GM23338 (cell line): ENCODE measurements around the gene CGREF1. TPM values are rescaled to one million over a fixed set of nuclear protein-coding genes. Genes with fewer than 3 reads are reported as not detected.

Experiments used
- ATAC-seq: fragments of 200-7000 bp; cut with Tn5 transposase; 3 replicates; pipeline ENCODE4 v1.9.1; 2020
- DNase-seq: peaks from one replicate; pipeline ENCODE4 v3.0.0-alpha.2; 2015; ENCODE audit warnings: low spot score
- H2AFZ ChIP-seq: fragments of 200-600 bp; sonication (generic); 2 replicates; pipeline ENCODE4 v1.8.0; 2016; ENCODE audit warnings: antibody characterized with exemption, mild to moderate bottlenecking, moderate library complexity
- H3F3A ChIP-seq: fragments of 200-600 bp; sonication (generic); replicated peaks from 2 replicates; pipeline ENCODE4 v1.8.0; 2017; ENCODE audit warnings: antibody characterized with exemption, mixed run types, low read depth
- H3K27ac ChIP-seq: fragments of 200-600 bp; sonication (generic); 2 replicates; pipeline ENCODE4 v1.6.1; 2016; ENCODE audit warnings: low read depth
- H3K27me3 ChIP-seq: fragments of 200-600 bp; sonication (generic); 2 replicates; pipeline ENCODE4 v1.8.0; 2016; ENCODE audit warnings: mild to moderate bottlenecking, mixed run types, moderate library complexity; ENCODE audit not compliant: insufficient read depth
- H3K36me3 ChIP-seq: fragments of 200-600 bp; sonication (generic); 2 replicates; pipeline ENCODE4 v1.8.0; 2016; ENCODE audit warnings: mild to moderate bottlenecking; ENCODE audit not compliant: insufficient read depth
- H3K4me1 ChIP-seq: fragments of 200-600 bp; sonication (generic); 2 replicates; pipeline ENCODE4 v1.8.0; 2016; ENCODE audit warnings: mild to moderate bottlenecking, moderate library complexity; ENCODE audit not compliant: insufficient read depth
- H3K4me2 ChIP-seq: fragments of 200-600 bp; sonication (generic); 2 replicates; pipeline ENCODE4 v1.7.1; 2017; ENCODE audit warnings: mixed run types
- H3K4me3 ChIP-seq: fragments of 200-600 bp; sonication (generic); 2 replicates; pipeline ENCODE4 v1.6.1; 2016; ENCODE audit warnings: mixed run types
- H3K79me2 ChIP-seq: fragments of 200-600 bp; sonication (generic); replicated peaks from 2 replicates; pipeline ENCODE4 v1.8.0; 2017; ENCODE audit warnings: mild to moderate bottlenecking; ENCODE audit not compliant: insufficient read depth
- H3K9me2 ChIP-seq: fragments of 200-600 bp; sonication (generic); 2 replicates; pipeline ENCODE4 v1.8.0; 2017; ENCODE audit not compliant: insufficient read depth
- H4K20me1 ChIP-seq: fragments of 200-600 bp; sonication (generic); replicated peaks from 2 replicates; pipeline ENCODE4 v1.8.0; 2017; ENCODE audit warnings: mild to moderate bottlenecking; ENCODE audit not compliant: insufficient read depth
- H3K27ac Mint-ChIP-seq: 2 replicates; pipeline ENCODE4 v1.8.0; 2020; ENCODE audit warnings: inconsistent platforms, mild to moderate bottlenecking, moderate library complexity, mixed read lengths
- H3K27me3 Mint-ChIP-seq: 3 replicates; pipeline ENCODE4 v1.8.0; 2022; ENCODE audit warnings: low read depth, mild to moderate bottlenecking, moderate library complexity, mixed read lengths, inconsistent platforms; ENCODE audit not compliant: insufficient read depth, poor library complexity
- H3K36me3 Mint-ChIP-seq: 3 replicates; pipeline ENCODE4 v1.8.0; 2021; ENCODE audit warnings: low read depth, mild to moderate bottlenecking, inconsistent platforms, moderate library complexity, mixed read lengths
- H3K4me1 Mint-ChIP-seq: 3 replicates; pipeline ENCODE4 v1.8.0; 2020; ENCODE audit warnings: mild to moderate bottlenecking, inconsistent platforms, mixed read lengths
- H3K4me3 Mint-ChIP-seq: 3 replicates; pipeline ENCODE4 v1.8.0; 2021; ENCODE audit warnings: moderate library complexity, mild to moderate bottlenecking, inconsistent platforms, mixed read lengths
- H3K9me3 Mint-ChIP-seq: 3 replicates; pipeline ENCODE4 v1.8.0; 2020; ENCODE audit warnings: moderate library complexity, mild to moderate bottlenecking, inconsistent platforms, mixed read lengths
- CREB1 ChIP-seq: fragments of 250-450 bp; sonication (Bioruptor Pico); IDR thresholded peaks from 2 replicates; pipeline ENCODE4 v1.5.0; 2020; ENCODE audit warnings: low read depth, mild to moderate bottlenecking, moderate library complexity
- ETS1 ChIP-seq: IDR thresholded peaks from 2 replicates; pipeline ENCODE4 v1.6.1; 2016; ENCODE audit warnings: antibody characterized with exemption
- EZH2 ChIP-seq: fragments of 200-600 bp; sonication (generic); IDR thresholded peaks from one replicate; pipeline ENCODE4 v1.8.0; 2017; ENCODE audit warnings: antibody characterized with exemption, mild to moderate bottlenecking, low read depth; ENCODE audit not compliant: unreplicated experiment
- EZH2phosphoT487 ChIP-seq: fragments of 200-600 bp; sonication (generic); IDR thresholded peaks from one replicate; pipeline ENCODE4 v1.8.1; 2018; ENCODE audit warnings: antibody characterized with exemption; ENCODE audit not compliant: unreplicated experiment
- JUNB ChIP-seq: IDR thresholded peaks from one replicate; pipeline ENCODE4 v1.6.1; 2016; ENCODE audit warnings: antibody characterized with exemption; ENCODE audit not compliant: unreplicated experiment
- NANOG ChIP-seq: IDR thresholded peaks from 2 replicates; pipeline ENCODE4 v1.6.1; 2016; ENCODE audit warnings: antibody characterized with exemption, borderline replicate concordance
- POLR2AphosphoS5 ChIP-seq: IDR thresholded peaks from 2 replicates; pipeline ENCODE4 v1.6.1; 2016; ENCODE audit warnings: antibody characterized with exemption, low read depth
- REST ChIP-seq: IDR thresholded peaks from one replicate; pipeline ENCODE4 v1.6.1; 2018; ENCODE audit warnings: antibody characterized with exemption; ENCODE audit not compliant: unreplicated experiment
- ZNF331 ChIP-seq: fragments of 250-450 bp; sonication (Bioruptor Pico); IDR thresholded peaks from 2 replicates; pipeline ENCODE4 v1.5.0; 2020; ENCODE audit warnings: low read depth, mild to moderate bottlenecking, moderate library complexity
- polyA plus RNA-seq: library from polyadenylated mRNA; unstranded; fragments of >200 nt; fragmentation: Nextera tagmentation; extraction: Ambion mirVana; gene quantifications from 2 replicates; pipeline ENCODE4 v1.2.1, GENCODE V29; 2016
- total RNA-seq: library from RNA; depleted of rRNA; stranded (reverse); fragments of >200 nt; shearing (Covaris generic); gene quantifications from 2 replicates; pipeline ENCODE4 v1.2.3, GENCODE V29; 2014

Gene CGREF1
- total and polyA plus RNA-seq, 2 experiments from 2014 or later, result 4.1 to 4.5 TPM

- Mint-ChIP-seq H3K36me3 (no peaks in the 10 kb centered on the region; the same call in 2 of the 3 replicates), H3K27me3 (peaks cover 24% of the 10 kb centered on the region), H3K27ac (no peak overlapping the region), H3K4me1 (peaks cover 9% of the 10 kb centered on the region), H3K4me3 (no peak overlapping the region), H3K9me3 (no peaks in the 10 kb centered on the region; the same call in 2 of the 3 replicates)
- peaks cover 4% of the 10 kb centered on the region; the same call in 1 of the 2 replicates for H3K4me1 ChIP-seq
- no peak overlapping the region for H2AFZ ChIP-seq
- no peak overlapping the region for H3K4me2 ChIP-seq
- H3K27me3 ChIP-seq, result no peaks in the 10 kb centered on the region
- H4K20me1 ChIP-seq, result no peaks in the 10 kb centered on the region; the same call in 1 of the 2 replicates
- no peak overlapping the region for H3K4me3 ChIP-seq
- H3K27ac ChIP-seq, result no peak overlapping the region
- H3K36me3 ChIP-seq, result no peaks in the 10 kb centered on the region
- no peaks in the 10 kb centered on the region for H3K79me2 ChIP-seq
- no peaks in the 10 kb centered on the region for H3K9me2 ChIP-seq
- ATAC-seq, result no peak
- H3F3A ChIP-seq, result no peaks in the 10 kb centered on the region
- no peak for TF ChIP-seq EZH2
- DNase-seq, result no peak
Observed at GRCh38 chr2:27096748-27097297, 22.1 kb downstream of the CGREF1 start.

- H3K4me1 Mint-ChIP-seq, result peaks cover 9% of the 10 kb centered on the region
- H3K4me3 ChIP-seq, result peak overlapping the region; percentile 50
Observed at GRCh38 chr2:27095745-27096651, 22.9 kb downstream of the CGREF1 start.

GRCh38 chr2:27095427-27095744 is 23.5 kb downstream of the CGREF1 start:
- H3K9me3 Mint-ChIP-seq, result no peaks in the 10 kb centered on the region; the same call in 2 of the 3 replicates
- Histone ChIP-seq H3K4me2 (peak overlapping the region; percentile 75; the same call in 1 of the 2 replicates), H3K9me2 (no peaks in the 10 kb centered on the region), H3K36me3 (no peaks in the 10 kb centered on the region), H2AFZ (peak overlapping the region; percentile 84; the same call in 1 of the 2 replicates), H3F3A (no peaks in the 10 kb centered on the region), H3K79me2 (no peaks in the 10 kb centered on the region), H3K4me3 (no peak overlapping the region), H4K20me1 (no peaks in the 10 kb centered on the region; the same call in 1 of the 2 replicates), H3K27me3 (no peaks in the 10 kb centered on the region), H3K4me1 (peaks cover 4% of the 10 kb centered on the region; the same call in 1 of the 2 replicates), H3K27ac (no peak overlapping the region)
- no peak for DNase-seq
- H3K4me3 Mint-ChIP-seq, result 0 out of 3 replicates have a peak overlapping the region, but pooled peaks have one; percentile 68
- peaks cover 22% of the 10 kb centered on the region for H3K27me3 Mint-ChIP-seq
- H3K27ac Mint-ChIP-seq, result no peak overlapping the region
- no peak for ATAC-seq
- H3K36me3 Mint-ChIP-seq, result no peaks in the 10 kb centered on the region; the same call in 2 of the 3 replicates
- H3K4me1 Mint-ChIP-seq, result peaks cover 9% of the 10 kb centered on the region
- TF ChIP-seq CREB1 (CRISPR knock-in tag), result no peak
- no peak for TF ChIP-seq NANOG
- no peak for TF ChIP-seq POLR2AphosphoS5
- TF ChIP-seq JUNB, result no peak
- no peak for TF ChIP-seq REST
- no peak for TF ChIP-seq ETS1
- TF ChIP-seq EZH2phosphoT487, result no peak
- TF ChIP-seq ZNF331 (CRISPR knock-in tag), result no peak

More at GRCh38 chr2:27095745-27096651, 22.9 kb downstream of the CGREF1 start:
- peak overlapping the region; percentile 75 for H3K4me2 ChIP-seq
- H3K27me3 Mint-ChIP-seq, result peaks cover 22% of the 10 kb centered on the region
- no peaks in the 10 kb centered on the region for H3K36me3 ChIP-seq
- H4K20me1 ChIP-seq, result no peaks in the 10 kb centered on the region; the same call in 1 of the 2 replicates
- no peaks in the 10 kb centered on the region for H3K27me3 ChIP-seq
- TF ChIP-seq ETS1 (peak; percentile 90), JUNB (no peak), POLR2AphosphoS5 (peak; percentile 74)
- peak overlapping the region; percentile 84 for H2AFZ ChIP-seq
- H3K9me3 Mint-ChIP-seq, result no peaks in the 10 kb centered on the region; the same call in 2 of the 3 replicates
- H3K4me3 Mint-ChIP-seq, result peak overlapping the region; percentile 68
- H3K79me2 ChIP-seq, result no peaks in the 10 kb centered on the region
- ATAC-seq (peak; percentile 91), DNase-seq (peak; percentile 87)
- no peaks in the 10 kb centered on the region for H3F3A ChIP-seq
- H3K9me2 ChIP-seq, result no peaks in the 10 kb centered on the region
- H3K27ac ChIP-seq, result 0 out of 2 replicates have a peak overlapping the region, but pooled peaks have one; percentile 45
- peaks cover 4% of the 10 kb centered on the region; the same call in 1 of the 2 replicates for H3K4me1 ChIP-seq
- H3K36me3 Mint-ChIP-seq, result no peaks in the 10 kb centered on the region; the same call in 2 of the 3 replicates
- peak overlapping the region; percentile 88 for H3K27ac Mint-ChIP-seq
